HG03442 (cell line): ENCODE data around the gene MAGOH.

Experiments used
- ATAC-seq: cut with Tn5 transposase; IDR thresholded peaks from one replicate; pipeline ENCODE4 v1.9.1; 2021; ENCODE audit warnings: mild to moderate bottlenecking, moderate library complexity; ENCODE audit not compliant: unreplicated experiment

Gene MAGOH

DNA sequence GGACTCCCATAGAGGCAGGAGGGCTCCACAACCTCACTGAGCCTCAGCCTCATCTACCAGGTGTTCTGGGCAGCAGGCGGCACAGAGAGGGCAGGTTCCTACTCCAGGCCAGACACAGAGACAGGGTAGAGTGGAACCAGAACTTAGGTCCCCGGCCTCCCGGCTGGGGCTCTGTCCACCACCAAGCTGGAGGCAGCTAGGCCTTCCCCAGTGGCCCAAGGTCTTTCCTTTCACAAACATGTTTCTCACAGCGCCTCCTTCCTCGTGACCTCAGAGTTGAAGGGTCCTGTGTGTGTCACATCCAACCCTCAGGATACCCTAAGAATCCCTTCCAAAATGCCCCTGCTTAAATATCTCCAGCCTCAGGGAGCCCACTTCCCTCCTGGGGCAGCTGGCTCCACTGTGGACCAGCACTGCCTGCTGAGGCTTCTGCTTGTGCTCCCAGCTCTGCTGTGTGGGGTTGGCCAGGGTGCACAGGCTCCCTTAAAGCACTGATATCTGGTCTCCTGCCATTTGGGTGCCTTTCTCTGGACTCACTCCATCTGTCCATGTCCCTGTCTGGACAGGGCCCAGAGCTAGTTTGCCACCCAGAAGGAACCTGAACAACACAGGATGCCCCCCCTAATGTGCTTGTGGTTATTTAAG is 33.2 kb upstream of the MAGOH start:
- no peak for ATAC-seq

DNA sequence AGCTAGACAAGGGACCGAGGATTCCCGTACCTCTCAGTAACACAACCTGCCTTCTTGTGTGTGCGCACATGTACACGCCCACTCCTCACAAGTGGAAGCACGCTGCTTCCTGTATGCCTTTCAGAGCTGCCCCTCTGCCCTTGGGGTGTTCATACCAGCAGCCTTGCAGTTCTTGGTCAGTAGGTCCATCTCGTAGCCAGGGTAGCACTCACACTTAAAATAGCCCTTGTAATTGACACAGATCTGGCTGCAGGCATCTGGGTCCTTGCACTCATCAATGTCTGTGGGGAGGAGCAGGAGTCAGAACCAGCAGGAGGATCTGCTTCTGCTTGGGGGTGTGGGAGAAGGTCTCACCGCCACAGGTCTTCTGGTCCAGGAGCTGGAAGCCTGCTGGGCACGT is 32.6 kb upstream of the MAGOH start:
- ATAC-seq: no peak

DNA sequence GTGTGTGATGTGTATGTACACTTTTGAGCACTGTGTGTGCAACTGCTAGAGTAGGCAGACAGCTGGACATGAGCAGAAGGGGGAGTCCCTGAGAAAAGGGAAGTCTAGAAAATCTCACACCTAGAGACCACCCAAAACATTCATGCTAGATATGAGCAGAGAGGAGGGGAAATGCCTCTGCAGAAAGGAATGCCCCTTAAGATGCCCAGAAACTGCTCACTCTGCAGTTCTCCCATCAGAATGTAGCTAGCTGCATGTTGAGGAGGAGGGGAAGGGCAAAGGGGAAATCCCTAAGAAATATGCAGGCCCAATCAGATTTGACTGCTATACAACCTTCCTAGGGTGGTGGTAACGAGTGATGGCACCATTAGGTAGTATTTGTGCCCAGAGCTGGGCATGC is 31.8 kb upstream of the MAGOH start:
- ATAC-seq: no peak

DNA sequence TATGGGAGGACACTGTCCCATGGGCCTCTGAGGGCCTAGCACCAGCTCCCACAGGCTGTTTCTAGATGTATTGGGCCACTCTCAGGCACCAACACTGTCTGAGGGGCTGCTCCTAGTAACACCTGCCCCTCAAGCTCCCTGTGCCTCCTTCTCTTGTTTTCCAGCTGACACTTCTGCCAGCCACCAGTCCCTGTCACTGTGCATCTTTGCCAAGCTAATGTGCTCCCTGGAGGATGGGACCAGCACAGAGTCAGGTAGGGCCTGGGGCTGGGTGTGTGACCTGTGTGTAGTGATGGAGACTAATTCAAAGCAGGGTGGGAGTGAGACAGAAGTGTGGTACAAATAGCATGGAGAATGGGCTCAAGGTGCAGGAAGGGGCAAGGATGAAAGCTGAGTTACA is 29.4 kb upstream of the MAGOH start:
- ATAC-seq: no peak

DNA sequence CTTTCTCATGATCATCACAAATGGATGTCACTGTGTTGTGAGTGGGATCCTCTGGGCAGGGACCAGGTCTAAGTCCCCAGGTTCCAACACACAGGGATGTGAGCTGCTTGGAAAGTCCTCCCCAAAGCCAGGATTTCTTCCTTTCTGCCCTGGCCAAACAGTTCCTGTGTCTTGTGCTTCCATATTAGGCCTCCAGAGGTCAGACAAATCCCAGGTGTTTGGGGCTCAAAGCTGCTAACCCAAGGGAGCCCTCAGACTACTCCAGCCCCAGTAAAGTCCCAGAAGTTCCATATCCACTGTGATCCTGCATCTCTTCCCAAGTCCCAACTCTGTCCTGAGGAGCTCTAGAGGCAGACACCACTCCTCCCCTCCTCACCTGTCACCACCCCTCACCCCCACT is 27.7 kb upstream of the MAGOH start:
- ATAC-seq: no peak

DNA sequence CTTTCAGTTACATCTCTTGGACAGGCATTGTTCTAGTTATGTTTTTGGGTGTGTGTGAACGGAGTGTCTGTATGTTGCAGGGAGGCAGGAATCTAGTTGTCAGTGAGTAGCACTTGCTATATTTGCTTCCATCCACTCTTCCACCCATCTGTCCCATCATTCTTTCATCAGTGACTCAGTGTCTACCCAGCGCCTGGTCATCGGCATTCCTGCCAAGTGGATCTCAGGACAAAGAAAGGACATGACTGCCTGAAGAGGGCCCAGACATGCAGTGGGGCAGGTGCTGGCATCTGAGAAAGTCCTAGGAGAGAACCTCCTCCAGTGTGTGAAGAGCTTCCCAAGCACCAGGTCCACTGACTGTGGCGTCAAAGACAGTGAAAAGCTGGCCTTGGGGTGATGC is 27.3 kb upstream of the MAGOH start:
- ATAC-seq: no peak

DNA sequence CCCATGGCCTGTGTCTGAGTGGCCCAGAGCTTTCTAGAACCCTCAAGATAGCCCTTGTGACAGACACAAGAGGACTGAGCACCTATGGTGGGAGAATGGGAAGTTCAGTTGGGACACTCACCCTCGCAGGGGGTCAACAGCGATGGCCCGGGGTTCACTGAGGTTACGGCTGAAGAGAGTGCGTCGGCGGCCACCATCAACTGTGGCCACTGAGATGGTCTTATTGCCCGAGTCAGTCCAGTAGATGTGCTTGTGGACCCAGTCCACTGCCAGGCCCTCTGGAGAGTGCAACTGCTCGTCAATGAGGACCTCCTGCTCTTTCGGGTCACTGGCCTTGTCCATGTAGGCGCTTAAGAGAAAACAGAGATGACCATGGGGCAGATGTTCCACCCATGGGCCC is 25.7 kb upstream of the MAGOH start:
- ATAC-seq: no peak

DNA sequence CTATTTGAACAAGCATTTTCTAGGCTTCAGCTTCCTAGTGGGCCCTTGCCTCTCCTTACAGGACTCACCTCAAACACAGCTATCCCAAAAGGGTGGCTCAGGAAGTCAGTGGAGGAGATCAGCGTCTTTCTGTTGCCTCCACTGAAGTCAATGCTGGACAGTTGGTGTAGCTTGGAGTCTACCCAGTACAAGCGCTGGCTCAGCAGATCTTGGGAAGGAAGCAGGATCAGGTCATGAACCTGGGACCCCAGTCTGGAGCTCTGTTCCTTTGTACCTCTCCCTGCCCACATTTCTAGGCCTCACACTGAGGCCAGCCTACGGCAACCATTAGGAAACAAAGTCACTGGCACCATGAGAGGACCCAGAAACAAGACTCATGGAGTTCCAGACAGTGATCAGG is 23.7 kb upstream of the MAGOH start:
- no peak for ATAC-seq

DNA sequence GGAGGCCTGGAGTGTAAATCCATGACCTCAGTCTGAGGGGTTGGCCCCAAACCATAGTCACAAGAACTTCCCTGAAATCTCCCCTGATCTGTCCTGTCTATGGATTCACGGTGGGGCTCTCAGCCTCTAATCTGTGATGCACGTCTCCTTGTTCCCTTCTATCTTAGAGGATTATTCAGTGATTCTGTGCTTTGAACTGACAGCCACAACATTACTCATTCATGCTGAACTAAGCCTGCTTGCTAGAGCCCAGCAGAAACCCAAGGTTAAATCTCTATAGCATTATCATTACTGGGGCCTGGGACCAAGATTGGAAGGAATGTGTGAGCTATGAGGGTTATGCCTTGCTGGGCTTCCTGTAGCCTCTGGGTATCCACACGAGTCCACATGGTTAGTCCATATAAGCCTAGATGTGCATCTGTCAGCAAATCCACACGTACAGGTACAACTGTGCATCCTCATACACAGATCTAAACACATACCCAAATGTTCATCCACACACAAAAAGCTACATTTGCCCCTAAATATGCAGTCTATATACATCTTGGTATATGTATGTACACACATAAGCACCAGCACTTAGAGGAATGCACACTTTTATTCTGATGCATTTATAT is 22.4 kb upstream of the MAGOH start:
- ATAC-seq: no peak

DNA sequence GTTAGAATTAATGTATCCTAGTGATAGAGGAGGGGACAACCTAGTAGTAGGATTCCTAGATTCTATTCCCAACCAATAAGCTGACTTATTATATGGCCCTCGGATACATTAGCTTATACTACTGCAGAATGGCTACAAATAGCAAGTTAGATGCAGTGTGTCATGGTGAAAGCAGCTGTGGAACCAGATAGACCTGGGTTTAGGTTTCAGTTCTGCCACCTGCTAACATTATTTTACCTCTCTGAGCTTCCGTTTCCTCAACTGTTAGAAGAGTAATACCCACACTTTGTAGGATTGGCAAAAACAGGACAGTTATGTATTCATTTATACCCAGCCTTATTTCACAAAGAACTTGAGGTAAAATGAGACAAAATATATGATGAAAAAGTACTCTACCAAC is 21.6 kb upstream of the MAGOH start:
- peak; percentile 42 for ATAC-seq

DNA sequence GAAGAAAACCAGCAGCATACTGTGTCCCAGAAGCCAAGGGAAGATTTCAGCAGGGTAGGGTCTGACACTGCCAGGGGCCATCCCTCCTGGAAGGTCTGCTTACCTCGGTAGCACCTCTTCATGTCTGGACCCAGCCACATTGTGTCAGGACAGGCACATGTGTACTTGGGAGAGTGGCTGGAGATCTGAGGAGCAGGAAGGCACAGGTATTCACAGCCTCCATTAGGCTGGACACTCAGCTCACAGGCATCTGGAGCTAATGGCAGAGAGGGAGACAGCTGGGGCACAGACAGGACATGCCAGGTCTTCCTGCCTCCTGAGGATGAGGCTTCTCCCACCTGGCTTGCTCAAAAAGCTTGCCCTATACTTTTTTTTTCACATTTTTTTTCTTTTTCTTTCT is 19.9 kb upstream of the MAGOH start:
- no peak for ATAC-seq

DNA sequence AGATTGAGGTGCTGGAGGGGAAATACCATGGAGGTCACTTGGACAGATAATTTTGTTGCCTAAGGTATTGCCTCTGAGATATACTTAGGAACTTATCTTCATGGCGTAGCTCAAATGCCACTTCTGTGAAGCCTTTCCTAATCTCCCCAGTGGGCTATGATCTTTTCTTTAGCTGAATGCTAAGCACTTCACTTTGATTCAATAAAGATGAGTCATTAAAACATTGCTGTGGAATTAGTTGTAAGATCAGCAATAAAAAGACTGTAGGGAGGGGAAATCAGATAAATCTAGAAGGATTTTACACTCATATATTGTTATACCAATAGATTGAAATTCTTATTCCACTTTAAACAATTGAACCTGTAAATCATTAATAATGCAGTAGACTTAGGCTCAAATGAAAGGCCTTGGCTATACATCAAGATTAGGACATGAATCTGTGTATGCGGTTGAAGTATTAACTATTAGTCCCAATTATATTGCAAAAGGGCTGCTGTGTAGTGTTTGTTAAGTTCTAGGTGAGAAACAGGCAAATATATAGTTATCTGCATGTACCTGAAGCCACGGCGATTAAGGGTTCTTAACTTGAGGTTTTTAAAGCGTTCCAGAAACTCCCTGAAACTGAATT is 19.2 kb upstream of the MAGOH start:
- ATAC-seq: no peak

DNA sequence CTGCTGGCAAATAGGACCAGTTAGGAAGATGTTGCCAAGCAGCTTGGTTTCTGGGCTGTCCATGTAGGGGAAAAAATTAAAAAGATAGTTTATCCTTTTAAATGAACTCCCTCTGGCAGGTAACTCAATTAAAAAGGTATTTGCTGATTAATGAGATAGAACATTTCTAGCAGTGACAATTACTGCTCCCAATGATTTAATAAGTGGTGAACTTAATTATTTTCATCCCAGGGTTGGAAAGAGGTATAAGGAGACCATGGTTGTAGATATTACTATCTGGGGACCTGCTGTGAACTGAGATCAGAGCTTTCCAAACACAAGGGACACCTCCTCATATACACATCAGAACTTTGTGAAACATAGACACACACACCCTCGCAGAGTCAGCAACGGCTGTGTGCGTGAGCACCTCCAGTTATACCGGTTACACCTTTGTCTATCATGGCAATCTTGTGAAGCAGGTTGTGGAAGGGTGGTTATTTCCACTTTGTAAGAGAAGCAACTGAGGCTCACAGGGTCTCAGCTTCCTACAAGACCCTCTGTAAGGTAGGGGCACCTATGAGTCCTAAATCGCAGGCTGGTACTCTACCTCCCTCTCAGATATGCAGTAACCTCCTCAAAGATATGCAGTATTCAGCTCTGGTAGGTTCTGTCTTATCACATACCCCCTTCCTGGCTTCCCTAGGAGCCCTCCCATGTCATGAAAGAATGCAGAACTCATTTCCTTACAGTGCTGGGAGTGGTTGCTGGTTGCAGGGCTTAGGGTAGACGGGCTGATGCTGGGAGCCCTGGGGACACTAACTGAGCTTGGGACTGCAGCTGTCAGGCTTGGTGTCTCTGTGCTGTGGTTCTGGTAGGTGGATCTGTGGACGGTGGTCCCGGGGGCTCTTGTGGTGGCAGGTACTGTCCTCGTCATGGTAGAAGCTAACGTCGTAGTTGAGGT is 18.5 kb upstream of the MAGOH start:
- no peak for ATAC-seq

DNA sequence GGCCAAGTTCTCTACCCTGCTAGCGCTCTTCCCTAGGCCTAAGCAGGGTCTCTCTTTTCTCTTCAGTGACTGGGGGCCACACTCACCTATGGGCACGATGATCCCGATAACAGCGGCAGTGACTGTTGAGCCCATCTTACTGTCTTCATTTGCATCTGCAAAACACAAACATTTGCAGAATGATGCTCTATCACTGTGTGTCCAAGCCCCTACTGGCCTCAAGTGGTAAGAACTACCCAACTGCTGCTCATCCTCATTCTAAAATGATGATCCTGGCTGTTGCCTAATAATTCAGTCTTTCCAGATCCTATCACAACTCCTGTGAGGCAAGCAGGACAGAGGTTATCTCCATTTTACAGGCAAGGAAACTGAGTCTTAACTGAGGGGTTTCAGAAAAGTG is 16.7 kb upstream of the MAGOH start:
- ATAC-seq: no peak

DNA sequence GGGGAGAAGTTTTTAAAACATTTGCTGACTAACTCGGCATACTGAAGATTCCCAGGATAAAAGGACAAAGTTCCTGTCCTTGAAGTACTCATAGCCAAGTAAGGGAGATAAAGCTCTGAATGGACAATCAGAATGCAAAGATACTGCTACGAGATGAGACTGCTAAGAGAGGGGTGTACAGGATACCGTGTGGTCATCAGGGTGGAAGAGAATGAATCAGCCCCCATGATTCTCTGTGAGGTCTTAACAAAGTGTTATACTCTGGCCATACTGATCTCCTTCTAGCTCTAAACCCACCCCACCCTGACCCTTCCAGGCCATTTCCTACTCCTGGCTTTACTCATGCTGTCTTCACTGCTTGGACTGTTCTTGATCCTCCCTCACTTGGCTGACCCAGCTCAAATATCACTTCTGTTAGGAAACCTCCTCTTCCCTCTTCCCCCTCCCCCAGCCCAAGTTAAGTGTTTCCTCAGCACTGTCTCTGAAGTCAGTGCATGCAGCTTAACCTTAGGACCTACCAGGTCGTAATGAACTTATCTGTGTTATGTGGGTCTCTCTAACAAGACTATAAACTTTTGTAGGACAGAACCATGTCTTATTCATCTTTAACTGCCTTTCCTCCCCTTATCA is 15.8 kb upstream of the MAGOH start:
- no peak for ATAC-seq

DNA sequence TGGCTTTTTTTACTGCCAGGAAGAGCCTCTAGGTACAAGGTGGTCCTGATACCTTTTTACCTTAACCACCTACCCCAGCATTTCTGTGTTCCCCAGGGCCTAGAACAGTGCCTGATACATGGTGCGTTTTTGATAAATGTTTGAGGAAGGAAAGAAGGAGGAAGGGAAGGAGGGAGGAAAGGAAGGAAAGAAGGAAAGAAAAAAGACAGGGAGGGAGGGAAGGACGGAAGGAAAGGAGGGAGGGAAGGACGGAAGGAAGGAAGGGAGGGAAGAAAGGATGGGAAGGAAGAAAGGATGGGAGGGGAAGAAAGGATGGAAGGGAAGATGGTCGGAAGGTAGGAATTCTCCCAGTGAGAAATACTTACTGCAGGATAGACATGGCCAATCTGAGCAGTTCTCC is 12.0 kb upstream of the MAGOH start:
- no peak for ATAC-seq

DNA sequence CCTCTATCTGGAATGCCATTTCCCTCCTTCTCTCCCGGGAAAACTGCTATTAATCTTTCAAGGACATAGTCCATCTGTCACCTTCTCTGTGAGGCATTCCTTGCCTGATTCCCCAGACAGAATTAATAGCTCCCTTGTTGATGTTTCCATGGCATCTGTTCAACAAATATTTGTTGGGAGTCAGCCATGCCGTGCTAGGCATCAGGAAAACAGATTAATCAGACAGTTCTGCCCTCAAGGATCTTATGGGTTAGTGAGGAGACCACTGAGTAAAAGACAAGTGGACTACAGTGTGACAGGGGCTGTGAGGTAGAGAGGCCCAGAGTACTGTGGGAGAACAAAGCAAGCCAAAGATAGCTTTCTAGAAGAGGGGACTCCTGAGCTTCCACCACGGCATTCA is 11.4 kb upstream of the MAGOH start:
- ATAC-seq: no peak

DNA sequence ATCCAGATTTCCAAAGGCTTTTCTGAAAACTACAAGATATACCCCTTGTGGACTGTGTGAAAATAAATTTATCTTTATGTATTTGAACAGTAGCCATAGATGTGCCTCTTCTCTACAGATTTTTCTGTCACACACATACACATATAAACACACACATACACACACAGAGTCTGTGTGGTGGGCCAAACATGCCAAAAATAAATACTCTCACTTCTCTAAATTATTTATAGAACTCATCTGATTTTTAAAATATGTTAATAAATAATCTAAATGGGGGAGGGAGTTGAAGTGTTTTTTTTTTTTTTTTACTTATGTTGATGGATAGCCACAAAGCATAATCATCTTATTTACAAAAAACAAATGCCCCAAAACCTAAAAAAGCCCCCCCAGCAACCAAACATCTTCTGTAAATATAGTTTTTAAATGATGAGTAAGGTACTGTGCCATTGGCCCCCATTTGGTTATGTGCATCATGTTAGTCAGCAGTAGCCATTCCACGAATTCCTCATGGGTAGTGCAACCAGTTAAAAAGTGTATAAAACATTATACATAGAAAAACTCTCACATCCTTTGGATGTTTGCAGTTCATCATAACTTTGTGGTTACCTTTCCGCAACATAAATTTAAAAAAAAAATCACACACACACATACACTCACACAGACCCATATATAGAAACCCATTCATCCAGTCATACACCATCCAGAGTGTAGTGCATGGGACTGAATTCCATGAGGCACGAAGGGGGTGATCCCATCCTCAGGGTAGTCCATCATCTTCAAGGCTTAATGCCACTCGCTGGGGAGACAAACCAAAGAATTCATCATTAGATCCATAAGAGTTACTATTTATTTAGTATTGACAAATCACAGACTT is 8.2 kb upstream of the MAGOH start:
- ATAC-seq: no peak

DNA sequence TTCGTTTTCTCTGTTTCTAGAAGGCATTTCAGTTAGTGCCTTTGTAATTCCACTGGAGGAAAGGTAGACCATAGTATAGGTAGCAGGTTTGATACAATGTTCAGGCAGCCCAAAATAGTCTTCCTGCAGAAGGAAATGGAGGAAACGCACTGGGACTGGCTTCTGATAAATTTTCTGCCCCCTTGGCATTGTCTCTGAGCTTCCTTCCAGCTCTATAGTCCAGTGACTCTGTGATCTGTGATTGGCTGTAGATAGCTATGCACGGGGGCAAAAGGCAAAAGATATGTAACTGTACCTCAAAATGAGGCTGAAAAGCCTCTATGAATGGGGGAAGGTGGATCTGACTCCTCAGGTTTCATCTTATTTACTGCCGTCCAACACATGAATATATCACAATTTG is 5.8 kb upstream of the MAGOH start:
- ATAC-seq: no peak

DNA sequence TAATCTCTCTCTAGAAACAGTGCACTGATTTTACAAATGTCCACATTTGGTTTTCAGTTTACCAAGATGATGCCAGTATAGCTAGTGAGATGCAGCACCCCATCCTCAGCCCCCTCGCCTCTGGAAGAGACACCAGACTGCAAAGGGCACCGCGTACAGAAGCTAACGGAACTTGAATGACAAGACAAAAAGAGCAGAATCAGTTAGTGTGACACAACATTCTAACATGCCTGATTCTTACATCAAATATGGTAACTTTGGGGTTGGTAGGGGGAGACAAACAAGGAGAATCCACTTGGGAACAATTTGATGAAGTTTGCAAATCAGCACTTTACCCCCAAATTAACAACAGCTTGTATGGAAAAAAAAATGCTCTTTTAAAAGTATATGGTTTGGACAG is 4.1 kb upstream of the MAGOH start:
- ATAC-seq: no peak
